CD4-positive, alpha-beta T cell treated with Interleukin-1 beta for 1 hour (primary cell): ENCODE data around the gene TVP23B.
"Not testable (repeated sequence)": the region's sequence is repeated elsewhere in the genome, so short reads cannot be mapped to it uniquely, and the experiment has no call there.

Experiments
- DNase-seq, 2 donors: peaks; one replicate each; pipeline ENCODE4 v3.0.0-alpha.2; 2020 to 2022

Gene TVP23B

GRCh38 chr17:18794841-18795240 lies 13.9 kb downstream of the TVP23B start:
- DNase-seq: not testable (repeated sequence)

GRCh38 chr17:18796887-18797286 lies 15.9 kb downstream of the TVP23B start:
- DNase-seq: not testable (repeated sequence)

- DNase-seq: not testable (repeated sequence)
These were observed 22.7 kb downstream of the TVP23B start for GRCh38 chr17:18803458-18804245.

GRCh38 chr17:18815924-18816323 lies 34.9 kb downstream of the TVP23B start:
- DNase-seq: not testable (repeated sequence)

GRCh38 chr17:18816489-18817371 lies 35.7 kb downstream of the TVP23B start:
- peak; percentile 37 to 73 for DNase-seq

- not testable (repeated sequence) for DNase-seq
These were observed 40.4 kb downstream of the TVP23B start for GRCh38 chr17:18821430-18821829.

GRCh38 chr17:18827613-18828012 lies 46.6 kb downstream of the TVP23B start:
- DNase-seq: not testable (repeated sequence)

- no peak for DNase-seq
These were observed 67.5 kb downstream of the TVP23B start for GRCh38 chr17:18848501-18848900.

- DNase-seq: no peak
These were observed 69.7 kb downstream of the TVP23B start for GRCh38 chr17:18850679-18851078.

- DNase-seq: no peak
These were observed 70.2 kb downstream of the TVP23B start for GRCh38 chr17:18851201-18851600.

- no peak for DNase-seq
These were observed 74.0 kb downstream of the TVP23B start for GRCh38 chr17:18854956-18855355.

- DNase-seq: peak; percentile 88 to 90
These were observed 75.0 kb downstream of the TVP23B start for GRCh38 chr17:18855831-18856569.
